HepG2 (cell line): ENCODE measurements around the gene ATRIP. TPM values are rescaled to one million over a fixed set of nuclear protein-coding genes. Genes with fewer than 3 reads are reported as not detected.
A peak's percentile ranks its signal among the peaks of the same experiment; 100 is the strongest.

Source experiments
- AHDC1 ChIP-seq: sonication (generic); formaldehyde crosslinking; IDR thresholded peaks from 2 replicates; pipeline ENCODE4 v1.5.1; 2020; ENCODE audit warnings: mild to moderate bottlenecking, missing genetic modification reagents, borderline replicate concordance
- FOXJ3 ChIP-seq: sonication (generic); formaldehyde crosslinking; IDR thresholded peaks from 2 replicates; pipeline ENCODE4 v1.4.0; 2020; ENCODE audit warnings: missing genetic modification reagents, mild to moderate bottlenecking, borderline replicate concordance
- GRHL1 ChIP-seq: sonication (generic); formaldehyde crosslinking; conservative IDR thresholded peaks from 2 replicates; pipeline ENCODE4 v1.8.0; 2022; ENCODE audit warnings: missing genetic modification reagents
- HNF1B ChIP-seq: sonication (generic); formaldehyde crosslinking; IDR thresholded peaks from 2 replicates; pipeline ENCODE4 v1.5.1; 2020; ENCODE audit warnings: mild to moderate bottlenecking, moderate library complexity, missing genetic modification reagents
- MYC ChIP-seq: sonication (generic); formaldehyde crosslinking; IDR thresholded peaks from 2 replicates; pipeline ENCODE4 v1.9.0; 2021; ENCODE audit warnings: missing genetic modification reagents, borderline replicate concordance
- SYNCRIP ChIP-seq: fragments of 200-400 bp; formaldehyde crosslinking; IDR thresholded peaks from 2 replicates; pipeline ENCODE4 v1.6.1; 2018; ENCODE audit warnings: mild to moderate bottlenecking, low read depth, low read length; ENCODE audit not compliant: insufficient read depth
- ZFP90 ChIP-seq: sonication (generic); formaldehyde crosslinking; IDR thresholded peaks from 2 replicates; pipeline ENCODE4 v1.8.0; 2022; ENCODE audit warnings: missing genetic modification reagents, mild to moderate bottlenecking, inconsistent platforms, borderline replicate concordance
- ZNF251 ChIP-seq: sonication (generic); formaldehyde crosslinking; IDR thresholded peaks from 2 replicates; pipeline ENCODE4 v1.9.0; 2021; ENCODE audit warnings: mild to moderate bottlenecking, missing genetic modification reagents
- ZNF446 ChIP-seq: sonication (generic); formaldehyde crosslinking; IDR thresholded peaks from 2 replicates; pipeline ENCODE4 v1.5.0; 2020; ENCODE audit warnings: mild to moderate bottlenecking, missing genetic modification reagents
- ZNF652 ChIP-seq: IDR thresholded peaks from 2 replicates; pipeline ENCODE4 v1.6.1; 2016; ENCODE audit warnings: low read depth, borderline replicate concordance
- ZNF850 ChIP-seq: sonication (generic); formaldehyde crosslinking; conservative IDR thresholded peaks from 2 replicates; pipeline ENCODE4 v1.9.0; 2021; ENCODE audit warnings: mild to moderate bottlenecking, missing genetic modification reagents
- ZSCAN30 ChIP-seq: sonication (generic); formaldehyde crosslinking; IDR thresholded peaks from 2 replicates; pipeline ENCODE4 v1.5.0; 2020; ENCODE audit warnings: mild to moderate bottlenecking, missing genetic modification reagents
- polyA plus RNA-seq, 8 experiments: library from polyadenylated mRNA; depleted of rRNA in 3 of 8; stranded (reverse) in 7 of 8; unstranded in 1 of 8; fragments of >200 nt; fragmentation: Illumina TruSeq in 4 of 8; extraction: Trizol in 4 of 8; gene quantifications; 2 replicates each; pipeline versions ENCODE4 v1.2.1 to v1.2.3, GENCODE V29; 2011 to 2016; ENCODE audit warnings: low read depth in 4 of 8, missing spikeins in 1 of 8, mixed read lengths in 1 of 8; ENCODE audit not compliant: insufficient read depth in 1 of 8
- total RNA-seq, 5 experiments: library from RNA; depleted of rRNA; stranded (reverse); fragments of >200 nt; fragmentation: Illumina TruSeq; extraction: Trizol; gene quantifications; 2 replicates each; pipeline ENCODE4 v1.2.3, GENCODE V29; 2016; ENCODE audit warnings: low read depth in 1 of 5
- TF ChIP-seq, protein P1 (sequence below): IDR thresholded peaks from 2 replicates; pipeline ENCODE4 v1.6.1; 2016; ENCODE audit warnings: mild to moderate bottlenecking, missing biosample characterization, missing genetic modification reagents
- TF ChIP-seq, protein P2 (sequence below): sonication (generic); formaldehyde crosslinking; IDR thresholded peaks from 2 replicates; pipeline ENCODE4 v1.5.0; 2020; ENCODE audit warnings: missing genetic modification reagents
- TF ChIP-seq, protein P3 (sequence below): sonication (generic); formaldehyde crosslinking; conservative IDR thresholded peaks from 2 replicates; pipeline ENCODE4 v1.8.0; 2022; ENCODE audit warnings: mild to moderate bottlenecking, moderate library complexity, missing genetic modification reagents

Gene ATRIP
- total and polyA plus RNA-seq, 2 of the 13 experiments (the other 11 are each of a cell fraction or from before 2014, with no cell fraction given), result 5.1 to 12.5 TPM

DNA sequence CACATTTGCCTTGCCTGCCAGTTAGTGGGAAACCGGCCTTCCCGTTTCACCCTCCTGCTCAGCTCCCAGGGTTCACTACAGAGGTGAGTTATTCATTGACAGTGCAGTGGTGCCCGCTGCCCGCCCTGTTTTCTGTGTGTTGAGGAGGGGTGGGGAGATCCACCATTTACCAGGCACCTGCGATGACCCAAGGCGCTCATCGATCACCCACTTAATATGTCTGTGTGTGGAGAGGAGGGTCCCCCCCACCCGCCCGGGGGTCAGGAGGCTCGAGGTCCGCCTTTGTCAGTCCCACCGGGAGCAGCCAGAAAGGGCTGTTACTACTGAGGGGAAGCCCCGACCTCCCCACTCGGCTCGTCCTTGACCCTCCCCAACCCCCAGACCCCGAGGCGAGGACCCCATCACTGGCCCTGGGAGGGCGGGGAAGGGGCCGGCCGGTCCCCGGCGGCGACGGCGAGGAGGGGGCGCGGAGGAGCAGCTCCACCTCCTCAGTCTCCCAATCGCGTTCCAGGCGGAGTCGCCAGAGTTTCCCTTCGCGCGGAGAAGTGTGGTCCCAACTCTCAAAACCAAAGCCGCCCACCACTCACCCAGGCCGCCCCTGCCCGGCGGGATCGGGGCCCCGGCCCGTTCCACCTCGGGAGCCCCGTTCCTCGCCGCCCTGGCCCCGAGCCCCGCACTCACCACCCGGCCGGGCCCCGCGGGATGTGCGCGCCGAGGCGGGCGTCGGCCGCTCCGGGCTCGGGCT, 17.8 kb upstream of the ATRIP start (continued):
- TF ChIP-seq HNF1B (peak; percentile 89), SYNCRIP (no peak), MYC (CRISPR knock-in tag) (peak; percentile 48; the same call in 1 of the 2 replicates), ZNF251 (CRISPR knock-in tag) (no peak), ZNF652 (CRISPR knock-in tag) (no peak), ZFP90 (CRISPR knock-in tag) (no peak), FOXJ3 (CRISPR knock-in tag) (peak; percentile 37), ZNF446 (CRISPR knock-in tag) (no peak), ZSCAN30 (CRISPR knock-in tag) (peak; percentile 56; the same call in 1 of the 2 replicates), AHDC1 (CRISPR knock-in tag) (peak; percentile 9; the same call in 1 of the 2 replicates), ZNF850 (no peak), GRHL1 (CRISPR knock-in tag) (no peak)
- TF ChIP-seq, protein P1, sequence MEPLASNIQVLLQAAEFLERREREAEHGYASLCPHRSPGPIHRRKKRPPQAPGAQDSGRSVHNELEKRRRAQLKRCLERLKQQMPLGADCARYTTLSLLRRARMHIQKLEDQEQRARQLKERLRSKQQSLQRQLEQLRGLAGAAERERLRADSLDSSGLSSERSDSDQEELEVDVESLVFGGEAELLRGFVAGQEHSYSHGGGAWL (CRISPR knock-in tag), result no peak
- TF ChIP-seq, protein P2, sequence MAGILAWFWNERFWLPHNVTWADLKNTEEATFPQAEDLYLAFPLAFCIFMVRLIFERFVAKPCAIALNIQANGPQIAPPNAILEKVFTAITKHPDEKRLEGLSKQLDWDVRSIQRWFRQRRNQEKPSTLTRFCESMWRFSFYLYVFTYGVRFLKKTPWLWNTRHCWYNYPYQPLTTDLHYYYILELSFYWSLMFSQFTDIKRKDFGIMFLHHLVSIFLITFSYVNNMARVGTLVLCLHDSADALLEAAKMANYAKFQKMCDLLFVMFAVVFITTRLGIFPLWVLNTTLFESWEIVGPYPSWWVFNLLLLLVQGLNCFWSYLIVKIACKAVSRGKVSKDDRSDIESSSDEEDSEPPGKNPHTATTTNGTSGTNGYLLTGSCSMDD (CRISPR knock-in tag), result no peak
- TF ChIP-seq, protein P3, sequence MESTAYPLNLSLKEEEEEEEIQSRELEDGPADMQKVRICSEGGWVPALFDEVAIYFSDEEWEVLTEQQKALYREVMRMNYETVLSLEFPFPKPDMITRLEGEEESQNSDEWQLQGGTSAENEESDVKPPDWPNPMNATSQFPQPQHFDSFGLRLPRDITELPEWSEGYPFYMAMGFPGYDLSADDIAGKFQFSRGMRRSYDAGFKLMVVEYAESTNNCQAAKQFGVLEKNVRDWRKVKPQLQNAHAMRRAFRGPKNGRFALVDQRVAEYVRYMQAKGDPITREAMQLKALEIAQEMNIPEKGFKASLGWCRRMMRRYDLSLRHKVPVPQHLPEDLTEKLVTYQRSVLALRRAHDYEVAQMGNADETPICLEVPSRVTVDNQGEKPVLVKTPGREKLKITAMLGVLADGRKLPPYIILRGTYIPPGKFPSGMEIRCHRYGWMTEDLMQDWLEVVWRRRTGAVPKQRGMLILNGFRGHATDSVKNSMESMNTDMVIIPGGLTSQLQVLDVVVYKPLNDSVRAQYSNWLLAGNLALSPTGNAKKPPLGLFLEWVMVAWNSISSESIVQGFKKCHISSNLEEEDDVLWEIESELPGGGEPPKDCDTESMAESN (CRISPR knock-in tag), result no peak
